ENCODE measurements around the gene PIK3R6.

DNA sequence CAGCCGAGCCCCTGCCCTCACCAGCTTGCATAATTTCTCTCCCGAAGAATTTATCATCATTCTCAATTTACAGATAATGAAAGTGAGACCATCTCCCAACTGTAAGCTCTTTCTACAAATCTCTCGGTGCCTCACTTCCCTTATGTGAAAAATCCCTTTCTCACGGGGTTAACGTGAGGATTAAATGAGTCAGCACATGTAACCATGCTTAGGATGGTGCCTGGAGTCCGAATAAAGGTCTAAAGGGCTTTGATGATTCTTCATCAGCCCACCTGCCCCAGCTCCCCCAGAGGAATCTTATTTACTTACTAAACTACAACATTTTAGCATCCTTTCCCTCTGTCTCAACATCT, 24.8 kb upstream of the PIK3R6 start:
- TF ChIP-seq EZH2 (IDR thresholded peaks at IDR 0.05; ENCODE audit: insufficient read depth, poor library complexity, severe bottlenecking): no peak
- TF ChIP-seq EZH2phosphoT487 (IDR thresholded peaks at IDR 0.05; ENCODE audit: insufficient read depth, low read depth): no peak
